ENCODE results near the gene NFIX.

GRCh38 chr19:13097033-13097462, 101.8 kb downstream of the NFIX start:
- TF ChIP-seq CTCF (CRISPR knock-in tag; IDR thresholded peaks at IDR 0.05) (no peak), ZNF512 (CRISPR knock-in tag; IDR thresholded peaks at IDR 0.05) (no peak), KLF15 (CRISPR knock-in tag; IDR thresholded peaks at IDR 0.05; ENCODE audit: borderline replicate concordance) (no peak), RAD21 (CRISPR knock-in tag; IDR thresholded peaks at IDR 0.05) (no peak), NFYB (CRISPR knock-in tag; IDR thresholded peaks at IDR 0.05) (no peak), IRX3 (CRISPR knock-in tag; IDR thresholded peaks at IDR 0.05; ENCODE audit: borderline replicate concordance, low read depth) (no peak)
